ENCODE results near the gene MYO1D.
A peak's percentile ranks its signal among the peaks of the same experiment; 100 is the strongest.

MYO1D gene

DNA sequence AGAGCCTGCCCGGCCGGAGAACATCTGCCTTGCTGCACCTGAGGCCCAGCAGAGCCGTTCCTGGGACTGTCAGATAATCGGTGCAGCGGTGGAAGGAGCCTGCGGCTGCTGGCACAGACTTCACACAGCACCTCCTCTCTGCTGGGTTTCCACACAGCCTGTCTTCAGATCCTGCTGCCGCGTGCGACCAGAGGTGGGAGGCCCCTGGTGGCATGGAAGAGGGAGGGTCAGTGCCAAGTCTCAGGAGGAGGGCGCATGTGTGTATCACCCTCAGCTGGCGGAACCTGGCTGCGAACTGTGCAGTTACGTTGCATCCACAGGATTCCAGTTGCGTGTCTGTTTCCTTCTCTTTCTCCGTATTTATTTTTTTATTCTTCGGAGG, 386.8 kb downstream of the MYO1D start:
- Histone ChIP-seq H3K56ac (ENCODE audit: low read length) (no peak overlapping the region), H2BK120ac (ENCODE audit: low read depth, low read length) (no peak overlapping the region), H3K36me3 (ENCODE audit: control insufficient read depth, insufficient read depth, low read length) (no peaks in the 10 kb centered on the region), H4K5ac (ENCODE audit: low read length) (no peak overlapping the region), H3K27ac (ENCODE audit: low read depth, low read length) (no peak overlapping the region), H3K9ac (ENCODE audit: low read length) (no peak overlapping the region), H3K18ac (ENCODE audit: low read length) (no peak overlapping the region), H3K4me3 (ENCODE audit: low read length) (no peak overlapping the region), H3K23ac (ENCODE audit: low read length) (no peak overlapping the region), H3K79me1 (ENCODE audit: low read length) (peaks cover 10% of the 10 kb centered on the region), H3K4me2 (ENCODE audit: low read length) (no peak overlapping the region), H3K27me3 (ENCODE audit: insufficient read depth, low read length, poor library complexity) (no peaks in the 10 kb centered on the region), H3K79me2 (ENCODE audit: control insufficient read depth, insufficient read depth, low read length) (peaks cover 5% of the 10 kb centered on the region), H4K8ac (ENCODE audit: low read depth, low read length) (no peak overlapping the region), H2BK5ac (ENCODE audit: low read length) (no peak overlapping the region), H3K4me1 (ENCODE audit: control insufficient read depth, low read depth, low read length) (peaks cover 7% of the 10 kb centered on the region), H3K4ac (ENCODE audit: low read depth, low read length) (no peak overlapping the region), H2BK15ac (replicated peaks; ENCODE audit: low read depth) (no peak overlapping the region), H2AK5ac (ENCODE audit: low read length) (no peak overlapping the region)
- whole genome bisulfite sequencing (ENCODE audit: extremely low coverage, insufficient coverage, low lambda C conversion rate) = no CpG with 5 or more reads among the region's 16 CpGs
- DNase-seq = peak; percentile 22

DNA sequence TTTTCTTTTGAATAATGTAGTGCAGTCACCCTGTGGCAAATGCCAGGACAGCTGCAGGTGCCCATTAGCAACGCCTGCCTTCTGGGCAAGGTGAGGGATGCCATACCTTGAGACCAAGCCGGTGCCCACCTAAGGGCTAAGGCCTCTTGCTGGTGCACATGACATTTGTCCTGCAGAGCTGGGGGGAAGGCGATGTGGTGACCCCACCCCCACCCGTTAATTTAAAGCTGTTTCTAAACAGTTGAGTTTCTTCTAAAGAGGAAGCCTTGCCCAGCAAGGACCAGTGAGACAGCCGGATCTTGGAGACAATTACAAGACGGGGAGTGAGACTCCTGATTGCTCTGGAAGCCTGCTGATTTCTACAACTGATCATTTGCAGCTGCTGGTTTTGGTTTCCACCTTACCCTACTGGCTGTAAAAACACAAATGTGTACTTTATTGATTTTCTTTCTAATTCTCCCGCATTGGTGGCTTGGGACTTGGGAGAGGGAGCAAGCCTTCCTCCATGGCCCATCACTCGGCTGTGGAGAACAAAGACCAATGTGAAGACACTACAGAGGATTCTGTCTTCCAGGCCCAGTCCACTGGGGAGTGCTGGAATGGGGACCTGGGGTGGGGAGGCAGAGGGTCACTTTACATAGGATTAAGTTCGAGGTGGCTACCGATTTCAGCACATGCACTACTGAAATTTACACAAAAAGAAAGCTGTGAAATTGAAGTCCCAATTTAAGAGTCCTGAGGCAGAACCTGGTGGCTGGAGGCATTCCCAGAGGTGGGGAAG, 387.4 kb downstream of the MYO1D start:
- no CpG with 5 or more reads among the region's 10 CpGs for WGBS (ENCODE audit: extremely low coverage, insufficient coverage, low lambda C conversion rate)
- H3K27ac ChIP-seq (ENCODE audit: low read depth, low read length) = no peak overlapping the region
- H3K23ac ChIP-seq (ENCODE audit: low read length) = no peak overlapping the region
- H3K56ac ChIP-seq (ENCODE audit: low read length) = no peak overlapping the region
- H3K4me1 ChIP-seq (ENCODE audit: control insufficient read depth, low read depth, low read length) = peaks cover 7% of the 10 kb centered on the region
- H3K27me3 ChIP-seq (ENCODE audit: insufficient read depth, low read length, poor library complexity) = no peaks in the 10 kb centered on the region
- no peak overlapping the region for H3K18ac ChIP-seq (ENCODE audit: low read length)
- no peak overlapping the region for H2AK5ac ChIP-seq (ENCODE audit: low read length)
- H4K8ac ChIP-seq (ENCODE audit: low read depth, low read length) = no peak overlapping the region
- no peak overlapping the region for H3K4me3 ChIP-seq (ENCODE audit: low read length)
- H2BK15ac ChIP-seq (replicated peaks; ENCODE audit: low read depth) = no peak overlapping the region
- no peak overlapping the region for H3K4me2 ChIP-seq (ENCODE audit: low read length)
- no peak overlapping the region for H2BK120ac ChIP-seq (ENCODE audit: low read depth, low read length)
- peaks cover 5% of the 10 kb centered on the region for H3K79me2 ChIP-seq (ENCODE audit: control insufficient read depth, insufficient read depth, low read length)
- H3K4ac ChIP-seq (ENCODE audit: low read depth, low read length) = no peak overlapping the region
- H3K36me3 ChIP-seq (ENCODE audit: control insufficient read depth, insufficient read depth, low read length) = no peaks in the 10 kb centered on the region
- H3K9ac ChIP-seq (ENCODE audit: low read length) = no peak overlapping the region
- DNase-seq = no peak
- H3K79me1 ChIP-seq (ENCODE audit: low read length) = peaks cover 10% of the 10 kb centered on the region
- H2BK5ac ChIP-seq (ENCODE audit: low read length) = no peak overlapping the region
- no peak overlapping the region for H4K5ac ChIP-seq (ENCODE audit: low read length)

DNA sequence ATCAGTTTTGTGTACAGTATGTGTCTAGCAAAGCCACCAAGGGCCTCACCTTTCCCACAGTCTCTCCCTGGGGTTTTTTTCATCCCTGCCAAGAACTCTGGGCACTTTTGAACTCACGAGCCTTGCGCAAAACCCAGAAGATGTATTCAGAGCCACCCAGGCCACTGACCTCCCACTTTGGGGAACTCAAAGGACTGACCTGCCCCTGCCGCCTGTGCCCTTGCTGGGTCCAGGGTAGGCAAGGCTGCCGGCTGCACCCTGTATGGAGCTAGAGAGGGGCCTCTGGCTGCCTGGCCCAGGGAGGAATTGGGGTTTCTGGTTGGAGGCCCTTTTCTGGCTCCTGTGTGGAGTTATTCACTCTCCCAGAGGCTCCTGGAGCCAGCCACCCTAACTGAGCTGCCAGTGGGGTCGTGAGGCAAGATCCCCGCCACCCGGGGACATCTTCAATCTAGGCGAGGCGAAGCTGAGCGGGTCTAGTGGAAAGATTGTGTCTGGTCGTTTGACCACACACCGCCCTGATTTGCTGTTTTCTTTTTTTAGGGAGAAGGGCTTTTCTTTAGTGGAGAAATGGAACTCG, 388.2 kb downstream of the MYO1D start:
- Histone ChIP-seq H3K27me3 (ENCODE audit: insufficient read depth, low read length, poor library complexity) (no peaks in the 10 kb centered on the region), H2BK120ac (ENCODE audit: low read depth, low read length) (no peak overlapping the region), H3K4me2 (ENCODE audit: low read length) (no peak overlapping the region), H3K4me1 (ENCODE audit: control insufficient read depth, low read depth, low read length) (peaks cover 13% of the 10 kb centered on the region), H3K36me3 (ENCODE audit: control insufficient read depth, insufficient read depth, low read length) (no peaks in the 10 kb centered on the region), H3K79me2 (ENCODE audit: control insufficient read depth, insufficient read depth, low read length) (peaks cover 5% of the 10 kb centered on the region), H2AK5ac (ENCODE audit: low read length) (no peak overlapping the region), H3K18ac (ENCODE audit: low read length) (no peak overlapping the region), H3K27ac (ENCODE audit: low read depth, low read length) (no peak overlapping the region), H2BK5ac (ENCODE audit: low read length) (no peak overlapping the region), H3K79me1 (ENCODE audit: low read length) (peaks cover 10% of the 10 kb centered on the region), H2BK15ac (replicated peaks; ENCODE audit: low read depth) (no peak overlapping the region), H3K4me3 (ENCODE audit: low read length) (no peak overlapping the region), H3K9ac (ENCODE audit: low read length) (no peak overlapping the region), H3K4ac (ENCODE audit: low read depth, low read length) (no peak overlapping the region), H3K56ac (ENCODE audit: low read length) (no peak overlapping the region), H4K8ac (ENCODE audit: low read depth, low read length) (no peak overlapping the region), H3K23ac (ENCODE audit: low read length) (no peak overlapping the region), H4K5ac (ENCODE audit: low read length) (no peak overlapping the region)
- no CpG with 5 or more reads among the region's 13 CpGs for WGBS (ENCODE audit: extremely low coverage, insufficient coverage, low lambda C conversion rate)
- DNase-seq = no peak

DNA sequence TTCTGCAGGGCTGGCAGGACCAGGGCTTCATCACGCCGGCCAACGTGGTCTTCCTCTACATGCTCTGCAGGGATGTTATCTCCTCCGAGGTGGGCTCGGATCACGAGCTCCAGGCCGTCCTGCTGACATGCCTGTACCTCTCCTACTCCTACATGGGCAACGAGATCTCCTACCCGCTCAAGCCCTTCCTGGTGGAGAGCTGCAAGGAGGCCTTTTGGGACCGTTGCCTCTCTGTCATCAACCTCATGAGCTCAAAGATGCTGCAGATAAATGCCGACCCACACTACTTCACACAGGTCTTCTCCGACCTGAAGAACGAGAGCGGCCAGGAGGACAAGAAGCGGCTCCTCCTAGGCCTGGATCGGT, 388.8 kb downstream of the MYO1D start:
- Histone ChIP-seq H3K4me2 (ENCODE audit: low read length) (peak overlapping the region; percentile 90), H4K8ac (ENCODE audit: low read depth, low read length) (no peak overlapping the region), H2AK5ac (ENCODE audit: low read length) (no peak overlapping the region), H3K56ac (ENCODE audit: low read length) (peak overlapping the region; percentile 64), H3K18ac (ENCODE audit: low read length) (no peak overlapping the region), H4K5ac (ENCODE audit: low read length) (no peak overlapping the region), H3K9ac (ENCODE audit: low read length) (peak overlapping the region; percentile 70), H3K23ac (ENCODE audit: low read length) (no peak overlapping the region), H3K79me2 (ENCODE audit: control insufficient read depth, insufficient read depth, low read length) (peaks cover 5% of the 10 kb centered on the region), H3K36me3 (ENCODE audit: control insufficient read depth, insufficient read depth, low read length) (no peaks in the 10 kb centered on the region), H3K79me1 (ENCODE audit: low read length) (peaks cover 10% of the 10 kb centered on the region), H3K4ac (ENCODE audit: low read depth, low read length) (no peak overlapping the region), H2BK15ac (replicated peaks; ENCODE audit: low read depth) (no peak overlapping the region), H3K27ac (ENCODE audit: low read depth, low read length) (no peak overlapping the region), H2BK5ac (ENCODE audit: low read length) (no peak overlapping the region), H3K27me3 (ENCODE audit: insufficient read depth, low read length, poor library complexity) (no peaks in the 10 kb centered on the region), H3K4me3 (ENCODE audit: low read length) (no peak overlapping the region), H2BK120ac (ENCODE audit: low read depth, low read length) (no peak overlapping the region), H3K4me1 (ENCODE audit: control insufficient read depth, low read depth, low read length) (peaks cover 16% of the 10 kb centered on the region)
- no peak for DNase-seq
- WGBS (ENCODE audit: extremely low coverage, insufficient coverage, low lambda C conversion rate) = no CpG with 5 or more reads among the region's 16 CpGs

DNA sequence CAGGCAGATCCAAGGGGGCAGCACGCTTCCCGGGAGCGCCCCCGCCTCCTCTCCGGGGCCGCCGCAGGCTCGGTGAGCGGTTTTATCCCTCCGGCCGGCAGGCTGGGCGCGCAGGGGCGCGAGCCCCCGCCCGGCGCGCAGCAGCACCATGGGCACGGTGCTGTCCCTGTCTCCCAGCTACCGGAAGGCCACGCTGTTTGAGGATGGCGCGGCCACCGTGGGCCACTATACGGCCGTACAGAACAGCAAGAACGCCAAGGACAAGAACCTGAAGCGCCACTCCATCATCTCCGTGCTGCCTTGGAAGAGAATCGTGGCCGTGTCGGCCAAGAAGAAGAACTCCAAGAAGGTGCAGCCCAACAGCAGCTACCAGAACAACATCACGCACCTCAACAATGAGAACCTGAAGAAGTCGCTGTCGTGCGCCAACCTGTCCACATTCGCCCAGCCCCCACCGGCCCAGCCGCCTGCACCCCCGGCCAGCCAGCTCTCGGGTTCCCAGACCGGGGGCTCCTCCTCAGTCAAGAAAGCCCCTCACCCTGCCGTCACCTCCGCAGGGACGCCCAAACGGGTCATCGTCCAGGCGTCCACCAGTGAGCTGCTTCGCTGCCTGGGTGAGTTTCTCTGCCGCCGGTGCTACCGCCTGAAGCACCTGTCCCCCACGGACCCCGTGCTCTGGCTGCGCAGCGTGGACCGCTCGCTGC, 389.3 kb downstream of the MYO1D start:
- H2BK5ac ChIP-seq (ENCODE audit: low read length) = no peak overlapping the region
- H2AK5ac ChIP-seq (ENCODE audit: low read length) = no peak overlapping the region
- H3K4me3 ChIP-seq (ENCODE audit: low read length) = peak overlapping the region; percentile 12
- no peak overlapping the region for H4K5ac ChIP-seq (ENCODE audit: low read length)
- H3K23ac ChIP-seq (ENCODE audit: low read length) = no peak overlapping the region
- no peak overlapping the region for H2BK120ac ChIP-seq (ENCODE audit: low read depth, low read length)
- H3K79me1 ChIP-seq (ENCODE audit: low read length) = peaks cover 10% of the 10 kb centered on the region
- peak overlapping the region; percentile 91 for H3K18ac ChIP-seq (ENCODE audit: low read length)
- WGBS (ENCODE audit: extremely low coverage, insufficient coverage, low lambda C conversion rate) = no CpG with 5 or more reads among the region's 59 CpGs
- H3K27me3 ChIP-seq (ENCODE audit: insufficient read depth, low read length, poor library complexity) = no peaks in the 10 kb centered on the region
- H3K36me3 ChIP-seq (ENCODE audit: control insufficient read depth, insufficient read depth, low read length) = no peaks in the 10 kb centered on the region
- peak overlapping the region; percentile 64 for H3K56ac ChIP-seq (ENCODE audit: low read length)
- peak overlapping the region; percentile 90 for H3K4me2 ChIP-seq (ENCODE audit: low read length)
- H3K4me1 ChIP-seq (ENCODE audit: control insufficient read depth, low read depth, low read length) = peaks cover 19% of the 10 kb centered on the region
- H4K8ac ChIP-seq (ENCODE audit: low read depth, low read length) = no peak overlapping the region
- peak overlapping the region; percentile 92 for H3K4ac ChIP-seq (ENCODE audit: low read depth, low read length)
- no peak overlapping the region for H2BK15ac ChIP-seq (replicated peaks; ENCODE audit: low read depth)
- peaks cover 5% of the 10 kb centered on the region for H3K79me2 ChIP-seq (ENCODE audit: control insufficient read depth, insufficient read depth, low read length)
- H3K9ac ChIP-seq (ENCODE audit: low read length) = peak overlapping the region; percentile 70
- H3K27ac ChIP-seq (ENCODE audit: low read depth, low read length) = peak overlapping the region; percentile 40
- DNase-seq = peak; percentile 44
